Erythroblast (primary cell): ENCODE measurements around the gene WDR70.

Source experiments
- GATA1 ChIP-seq: IDR thresholded peaks from 2 replicates; pipeline ENCODE4 v1.6.1; 2011; ENCODE audit warnings: low read depth, mild to moderate bottlenecking, control low read depth, low read length, moderate library complexity
- POLR2A ChIP-seq: IDR thresholded peaks from 2 replicates; pipeline ENCODE4 v1.6.1; 2011; ENCODE audit warnings: mild to moderate bottlenecking, low read length

- TF ChIP-seq POLR2A (no peak), GATA1 (no peak)
Measured at GRCh38 chr5:37477426-37477825, 98.3 kb downstream of the WDR70 start.
